Astrocyte of the cerebellum (primary cell): ENCODE results near the gene ANKRD11.

Source experiments
- DNase-seq: peaks from one replicate; pipeline ENCODE4 v3.0.0-alpha.2; 2011; ENCODE audit warnings: low read depth
- H3K4me3 ChIP-seq: 2 replicates; pipeline ENCODE4 v1.5.1; 2011; ENCODE audit warnings: mild to moderate bottlenecking, low read depth, low read length, moderate library complexity
- CTCF ChIP-seq: IDR thresholded peaks from 2 replicates; pipeline ENCODE4 v1.5.1; 2012; ENCODE audit warnings: low read length, low read depth, moderate library complexity, mild to moderate bottlenecking; ENCODE audit errors: missing control alignments
- in situ Hi-C: cut with HindIII; loops from 2 replicates; pipeline ENCODE4 v1.10.0; 2017; ENCODE audit warnings: low sequenced_read_pairs

ANKRD11 gene

DNA sequence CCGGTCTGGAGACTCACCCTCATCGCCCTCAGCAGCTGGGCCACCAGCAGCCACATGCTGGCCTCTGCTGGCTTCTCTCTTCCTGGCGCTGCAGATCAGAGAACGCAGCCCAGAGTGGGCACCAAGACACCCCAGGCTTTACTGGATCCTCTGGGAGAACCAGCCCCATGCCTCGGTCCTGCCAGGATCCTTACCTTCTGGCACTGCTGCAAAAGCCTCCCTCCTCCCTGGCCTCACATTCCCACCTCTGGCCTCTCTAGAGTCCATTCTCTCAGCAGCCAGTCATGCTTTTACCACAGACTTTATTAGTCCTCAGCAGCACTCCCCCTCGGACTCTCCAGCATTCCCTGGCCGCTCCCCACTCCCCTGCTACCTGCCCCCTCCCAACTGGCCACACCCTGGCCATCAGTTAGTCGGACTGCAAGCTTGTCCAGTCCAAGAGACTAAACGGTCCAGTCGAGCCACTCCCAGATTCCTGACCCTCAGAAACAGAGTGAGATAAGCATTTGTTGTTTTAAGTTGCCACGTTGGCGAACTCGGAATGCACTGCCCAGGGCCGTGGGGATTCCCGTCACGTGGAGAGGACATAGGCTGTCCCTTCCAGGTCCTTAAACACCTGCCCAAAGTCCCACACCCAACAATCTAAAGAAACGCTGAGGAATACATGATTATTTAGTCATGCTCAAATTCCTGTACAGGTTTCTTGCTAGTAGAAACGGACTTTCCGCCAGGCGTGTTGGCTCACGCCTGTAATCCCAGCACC lies 11.9 kb upstream of the ANKRD11 start:
- in situ Hi-C loops = loop anchor here (25.0 kb wide), 1 partner anchor 165 kb away; no protein-coding TSS in a partner anchor
- no peak overlapping the region for H3K4me3 ChIP-seq
- TF ChIP-seq CTCF = no peak
- DNase-seq = no peak

DNA sequence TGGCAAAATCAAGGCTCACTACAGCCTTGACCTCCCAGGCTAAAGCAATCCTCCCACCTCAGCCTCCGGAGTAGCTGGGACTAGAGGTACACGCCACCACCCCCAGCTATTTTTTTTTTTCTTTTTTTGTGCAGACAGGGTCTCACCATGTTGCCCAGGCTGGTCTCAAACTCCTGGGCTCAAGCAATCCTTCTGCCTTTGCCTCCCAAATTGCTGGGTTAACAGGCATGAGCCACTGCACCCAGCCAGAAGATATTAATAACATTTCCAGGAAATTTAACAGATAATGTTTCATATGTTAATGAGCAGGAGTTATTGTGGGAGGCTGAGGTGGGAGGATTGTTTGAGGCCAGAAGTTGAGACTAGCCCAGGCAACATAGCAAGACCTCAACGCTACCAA lies 9.4 kb upstream of the ANKRD11 start:
- no peak for TF ChIP-seq CTCF
- no peak for DNase-seq
- in situ Hi-C loops = loop anchor here (25.0 kb wide), 1 partner anchor 162 kb away; no protein-coding TSS in a partner anchor
- no peak overlapping the region for H3K4me3 ChIP-seq

GRCh38 chr16:89498839-89499238 lies 8.5 kb upstream of the ANKRD11 start:
- H3K4me3 ChIP-seq = no peak overlapping the region
- no peak for TF ChIP-seq CTCF
- in situ Hi-C loops = no loop called here
- DNase-seq = no peak

- TF ChIP-seq CTCF = no peak
- in situ Hi-C loops = no loop called here
- no peak overlapping the region for H3K4me3 ChIP-seq
- no peak for DNase-seq
Observed at GRCh38 chr16:89495121-89495520, 4.8 kb upstream of the ANKRD11 start.

DNA sequence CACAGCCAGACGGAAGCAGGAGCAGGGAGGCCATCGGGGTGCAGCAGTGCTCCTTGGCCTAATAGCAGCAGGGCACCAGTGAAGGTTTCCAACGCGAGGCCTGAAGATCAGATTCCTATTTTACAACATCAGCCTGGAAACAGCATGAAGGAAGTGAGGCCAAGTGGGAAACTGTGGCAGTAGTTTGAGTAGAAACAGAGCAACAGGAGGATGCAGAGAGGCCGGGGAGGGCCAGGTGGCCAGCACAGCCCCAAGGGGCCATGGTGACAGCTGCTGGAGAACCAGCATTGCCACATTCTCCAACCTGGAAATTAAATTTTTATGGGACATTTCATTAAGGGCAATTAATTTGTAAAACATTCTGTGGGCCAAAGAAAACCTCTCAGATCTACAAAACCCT lies 3.4 kb upstream of the ANKRD11 start:
- H3K4me3 ChIP-seq = no peak overlapping the region
- no peak for DNase-seq
- TF ChIP-seq CTCF = no peak
- in situ Hi-C loops = no loop called here

GRCh38 chr16:89491974-89492687 lies 1.8 kb upstream of the ANKRD11 start:
- TF ChIP-seq CTCF = no peak
- H3K4me3 ChIP-seq = peak overlapping the region; percentile 91
- DNase-seq = no peak

More at GRCh38 chr16:89491974-89492687, 1.8 kb upstream of the ANKRD11 start:
- in situ Hi-C loops = no loop called here
